Measurements from ENCODE around the gene TMEM184B. TPM values are rescaled to one million over a fixed set of nuclear protein-coding genes. Genes with fewer than 3 reads are reported as not detected.
A peak's percentile ranks its signal among the peaks of the same experiment; 100 is the strongest.

TMEM184B gene
- total and polyA plus RNA-seq, 5 donors from 2014 or later, result 7.2 to 31.3 (median 7.8) TPM

- H3K4me3 Mint-ChIP-seq, result no peak overlapping the region
- no peaks in the 10 kb centered on the region for H3K9me3 ChIP-seq (ENCODE audit: control insufficient read depth in 2 of 2, low read length in 2 of 2)
- no peak overlapping the region for H3K4me3 ChIP-seq (ENCODE audit: low read depth, low read length)
- no peak overlapping the region for H3K27ac Mint-ChIP-seq
- no peak overlapping the region for H3K27ac ChIP-seq (ENCODE audit: insufficient read depth, low read length, poor library complexity, severe bottlenecking)
- peaks cover 0 to 3% (median 0%) of the 10 kb centered on the region in 4 donors for H3K4me1 Mint-ChIP-seq
- DNase-seq (no peak), ATAC-seq (ENCODE audit: low read depth in 2 of 2) (no peak)
- no peaks in the 10 kb centered on the region for H3K36me3 ChIP-seq (ENCODE audit: control insufficient read depth, insufficient read depth, low read length)
- peaks cover 7% of the 10 kb centered on the region for H3K36me3 Mint-ChIP-seq
- H3K27me3 ChIP-seq (ENCODE audit: control insufficient read depth, insufficient read depth, low read length), result no peaks in the 10 kb centered on the region
- no peaks in the 10 kb centered on the region for H3K9me3 Mint-ChIP-seq
- no peaks in the 10 kb centered on the region for H3K27me3 Mint-ChIP-seq
- no peaks in the 10 kb centered on the region for H3K4me1 ChIP-seq (ENCODE audit: control insufficient read depth, insufficient read depth, low read length, poor library complexity, severe bottlenecking)
These were observed 12.2 kb upstream of the TMEM184B start for GRCh38 chr22:38285018-38285417.

GRCh38 chr22:38284042-38284402, 11.2 kb upstream of the TMEM184B start:
- Mint-ChIP-seq H3K4me3 (no peak overlapping the region), H3K27me3 (no peaks in the 10 kb centered on the region), H3K4me1 (peaks cover 0 to 3% (median 0%) of the 10 kb centered on the region in 4 donors), H3K36me3 (peaks cover 7% of the 10 kb centered on the region), H3K27ac (no peak overlapping the region), H3K9me3 (no peaks in the 10 kb centered on the region)
- Histone ChIP-seq H3K27ac (ENCODE audit: insufficient read depth, low read length, poor library complexity, severe bottlenecking) (no peak overlapping the region), H3K4me1 (ENCODE audit: control insufficient read depth, insufficient read depth, low read length, poor library complexity, severe bottlenecking) (no peaks in the 10 kb centered on the region), H3K9me3 (ENCODE audit: control insufficient read depth in 2 of 2, low read length in 2 of 2) (no peaks in the 10 kb centered on the region), H3K36me3 (ENCODE audit: control insufficient read depth, insufficient read depth, low read length) (no peaks in the 10 kb centered on the region), H3K4me3 (ENCODE audit: low read depth, low read length) (no peak overlapping the region), H3K27me3 (ENCODE audit: control insufficient read depth, insufficient read depth, low read length) (no peaks in the 10 kb centered on the region)
- ATAC-seq (ENCODE audit: low read depth in 2 of 2) (no peak), DNase-seq (no peak)

DNA sequence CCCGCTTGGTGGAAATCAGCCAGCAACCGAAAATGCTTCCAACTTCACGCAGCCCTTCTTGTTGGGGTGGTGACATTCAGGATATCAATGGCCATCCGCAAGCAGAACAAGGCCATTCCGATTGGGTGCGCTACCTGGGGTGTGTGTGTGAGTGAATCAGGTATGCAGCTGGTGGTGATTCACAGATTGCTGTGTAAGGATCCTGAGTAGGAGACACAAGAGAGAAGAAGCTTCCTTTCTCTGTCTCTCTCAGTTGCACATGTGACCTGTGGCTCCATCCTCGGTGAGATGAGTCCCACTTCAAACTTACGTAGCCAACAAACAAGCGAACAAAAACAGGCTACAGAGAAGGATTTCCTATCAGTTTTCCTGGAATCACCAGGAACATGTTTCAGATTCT, 9.6 kb upstream of the TMEM184B start:
- Mint-ChIP-seq H3K4me1 (no peaks in the 10 kb centered on the region), H3K36me3 (peaks cover 3% of the 10 kb centered on the region), H3K27ac (no peak overlapping the region), H3K4me3 (no peak overlapping the region), H3K9me3 (no peaks in the 10 kb centered on the region), H3K27me3 (peaks cover 4% of the 10 kb centered on the region)
- Histone ChIP-seq H3K36me3 (ENCODE audit: control insufficient read depth, insufficient read depth, low read length) (no peaks in the 10 kb centered on the region), H3K9me3 (ENCODE audit: control insufficient read depth in 2 of 2, low read length in 2 of 2) (no peaks in the 10 kb centered on the region), H3K4me1 (ENCODE audit: control insufficient read depth, insufficient read depth, low read length, poor library complexity, severe bottlenecking) (no peaks in the 10 kb centered on the region), H3K27me3 (ENCODE audit: control insufficient read depth, insufficient read depth, low read length) (no peaks in the 10 kb centered on the region), H3K27ac (ENCODE audit: insufficient read depth, low read length, poor library complexity, severe bottlenecking) (no peak overlapping the region), H3K4me3 (ENCODE audit: low read depth, low read length) (no peak overlapping the region)
- no peak for DNase-seq
- no peak for ATAC-seq (ENCODE audit: low read depth in 2 of 2)

GRCh38 chr22:38276166-38276565, 3.4 kb upstream of the TMEM184B start:
- H3K27ac Mint-ChIP-seq, result no peak overlapping the region

DNA sequence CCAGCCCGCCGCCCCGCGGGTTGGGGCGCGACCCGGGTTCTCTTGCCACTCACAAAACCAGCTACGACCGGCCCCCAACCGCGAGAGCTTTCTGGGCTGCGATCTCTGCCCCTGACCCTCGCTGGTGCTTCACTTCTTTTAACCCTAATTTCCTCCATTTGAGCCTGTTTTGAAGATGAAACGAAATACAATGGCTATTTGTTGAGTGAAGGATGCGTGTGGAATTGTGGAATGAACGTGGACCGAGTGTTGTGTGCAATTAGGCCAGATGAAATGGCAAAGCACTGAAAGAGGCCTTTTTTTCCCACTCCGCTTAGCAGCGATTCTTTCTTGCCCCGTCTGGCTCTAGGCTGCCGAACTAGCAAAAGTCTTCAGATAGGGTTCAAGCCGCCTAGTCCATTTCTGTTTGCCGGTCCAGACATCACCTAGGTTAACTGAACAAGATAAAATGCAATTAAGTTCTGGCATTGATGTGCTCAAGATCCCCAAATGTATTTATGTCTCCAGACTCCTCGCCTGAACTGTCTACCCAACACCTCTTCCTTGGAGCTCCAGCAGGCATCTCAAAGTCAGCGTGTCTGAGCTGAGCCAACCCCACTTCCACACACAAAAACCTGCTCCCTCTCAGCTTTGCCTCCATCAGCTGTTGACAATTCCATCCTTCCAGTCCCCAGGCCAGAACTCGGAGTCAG, 471 bp upstream of the TMEM184B start:
- Mint-ChIP-seq H3K36me3 (peaks cover 5% of the 10 kb centered on the region), H3K4me1 (peaks cover 8 to 52% (median 36%) of the 10 kb centered on the region in 4 donors), H3K27me3 (peaks cover 8% of the 10 kb centered on the region), H3K4me3 (peak overlapping the region; percentile 92 to 99 (median 94)), H3K27ac (peak overlapping the region; percentile 95 to 97 (median 97)), H3K9me3 (no peaks in the 10 kb centered on the region)
- H3K27me3 ChIP-seq (ENCODE audit: control insufficient read depth, insufficient read depth, low read length), result no peaks in the 10 kb centered on the region
- peak overlapping the region; percentile 93 for H3K4me3 ChIP-seq (ENCODE audit: low read depth, low read length)
- no peaks in the 10 kb centered on the region for H3K9me3 ChIP-seq (ENCODE audit: control insufficient read depth in 2 of 2, low read length in 2 of 2)
- H3K4me1 ChIP-seq (ENCODE audit: control insufficient read depth, insufficient read depth, low read length, poor library complexity, severe bottlenecking), result peaks cover 29% of the 10 kb centered on the region
- no peak for ATAC-seq (ENCODE audit: low read depth in 2 of 2)
- H3K36me3 ChIP-seq (ENCODE audit: control insufficient read depth, insufficient read depth, low read length), result no peaks in the 10 kb centered on the region
- DNase-seq, result peak in 1 of 3 donors; percentile 18
- H3K27ac ChIP-seq (ENCODE audit: insufficient read depth, low read length, poor library complexity, severe bottlenecking), result peak overlapping the region; percentile 74

More at GRCh38 chr22:38276166-38276565, 3.4 kb upstream of the TMEM184B start:
- H3K27ac ChIP-seq (ENCODE audit: insufficient read depth, low read length, poor library complexity, severe bottlenecking), result no peak overlapping the region
- H3K9me3 Mint-ChIP-seq, result no peaks in the 10 kb centered on the region
- H3K4me1 ChIP-seq (ENCODE audit: control insufficient read depth, insufficient read depth, low read length, poor library complexity, severe bottlenecking), result peaks cover 21% of the 10 kb centered on the region
- H3K36me3 ChIP-seq (ENCODE audit: control insufficient read depth, insufficient read depth, low read length), result no peaks in the 10 kb centered on the region
- H3K27me3 ChIP-seq (ENCODE audit: control insufficient read depth, insufficient read depth, low read length), result no peaks in the 10 kb centered on the region
- no peak overlapping the region for H3K4me3 ChIP-seq (ENCODE audit: low read depth, low read length)
- peaks cover 8 to 26% (median 15%) of the 10 kb centered on the region in 4 donors for H3K4me1 Mint-ChIP-seq
- peaks cover 8% of the 10 kb centered on the region for H3K27me3 Mint-ChIP-seq
- no peaks in the 10 kb centered on the region for H3K9me3 ChIP-seq (ENCODE audit: control insufficient read depth in 2 of 2, low read length in 2 of 2)
- DNase-seq (no peak), ATAC-seq (ENCODE audit: low read depth in 2 of 2) (no peak)
- no peaks in the 10 kb centered on the region for H3K36me3 Mint-ChIP-seq
- H3K4me3 Mint-ChIP-seq, result peak overlapping the region in 1 of 4 donors; percentile 40

DNA sequence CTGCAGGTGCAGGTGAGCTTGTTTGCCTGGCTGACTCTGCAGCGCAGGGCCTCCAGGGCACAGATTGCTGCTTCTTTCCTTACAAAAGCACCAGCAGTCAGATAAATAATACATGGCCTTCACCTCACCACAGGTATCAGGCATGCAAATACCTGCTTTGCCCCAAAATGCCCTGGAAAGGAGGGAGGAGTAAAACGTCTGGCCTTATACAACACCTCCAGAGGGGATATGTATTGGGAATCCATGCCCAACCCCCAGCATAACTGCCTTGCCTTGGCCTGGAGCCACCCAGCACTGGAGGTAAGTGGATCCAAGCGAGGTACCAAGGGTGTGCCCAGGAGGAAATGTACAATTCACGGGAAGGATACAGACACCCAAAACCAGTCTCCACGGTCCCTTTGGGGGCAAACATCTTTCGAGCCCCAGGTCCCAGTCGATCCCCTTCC, 860 bp downstream of the TMEM184B start:
- H3K36me3 ChIP-seq (ENCODE audit: control insufficient read depth, insufficient read depth, low read length), result no peaks in the 10 kb centered on the region
- H3K4me1 ChIP-seq (ENCODE audit: control insufficient read depth, insufficient read depth, low read length, poor library complexity, severe bottlenecking), result peaks cover 38% of the 10 kb centered on the region
- no peak overlapping the region for H3K27ac ChIP-seq (ENCODE audit: insufficient read depth, low read length, poor library complexity, severe bottlenecking)
- H3K9me3 ChIP-seq (ENCODE audit: control insufficient read depth in 2 of 2, low read length in 2 of 2), result no peaks in the 10 kb centered on the region
- ATAC-seq (ENCODE audit: low read depth in 2 of 2) (no peak), DNase-seq (peak in 2 of 3 donors; percentile 8 to 19)
- peak overlapping the region; percentile 66 for H3K4me3 ChIP-seq (ENCODE audit: low read depth, low read length)
- H3K27me3 ChIP-seq (ENCODE audit: control insufficient read depth, insufficient read depth, low read length), result no peaks in the 10 kb centered on the region
- no peaks in the 10 kb centered on the region for H3K9me3 Mint-ChIP-seq
- peaks cover 1% of the 10 kb centered on the region for H3K27me3 Mint-ChIP-seq
- peak overlapping the region in 2 of 3 donors; percentile 83 to 90 for H3K27ac Mint-ChIP-seq
- H3K4me1 Mint-ChIP-seq, result peaks cover 12 to 65% (median 43%) of the 10 kb centered on the region in 4 donors
- peaks cover 5% of the 10 kb centered on the region for H3K36me3 Mint-ChIP-seq
- H3K4me3 Mint-ChIP-seq, result peak overlapping the region; percentile 90 to 95 (median 90)

GRCh38 chr22:38271101-38271500, 1.7 kb downstream of the TMEM184B start:
- no peaks in the 10 kb centered on the region for H3K9me3 Mint-ChIP-seq
- no peak overlapping the region for H3K27ac ChIP-seq (ENCODE audit: insufficient read depth, low read length, poor library complexity, severe bottlenecking)
- ATAC-seq (ENCODE audit: low read depth in 2 of 2), result no peak
- peak overlapping the region in 2 of 3 donors; percentile 45 to 83 for H3K27ac Mint-ChIP-seq
- H3K4me3 Mint-ChIP-seq, result peak overlapping the region; percentile 61 to 91 (median 90)
- no peak overlapping the region for H3K4me3 ChIP-seq (ENCODE audit: low read depth, low read length)
- H3K27me3 Mint-ChIP-seq, result no peaks in the 10 kb centered on the region
- DNase-seq, result no peak
- no peaks in the 10 kb centered on the region for H3K27me3 ChIP-seq (ENCODE audit: control insufficient read depth, insufficient read depth, low read length)
- peaks cover 16 to 74% (median 45%) of the 10 kb centered on the region in 4 donors for H3K4me1 Mint-ChIP-seq
- H3K36me3 Mint-ChIP-seq, result peaks cover 5% of the 10 kb centered on the region
- no peaks in the 10 kb centered on the region for H3K9me3 ChIP-seq (ENCODE audit: control insufficient read depth in 2 of 2, low read length in 2 of 2)
- no peaks in the 10 kb centered on the region for H3K36me3 ChIP-seq (ENCODE audit: control insufficient read depth, insufficient read depth, low read length)
- peaks cover 44% of the 10 kb centered on the region for H3K4me1 ChIP-seq (ENCODE audit: control insufficient read depth, insufficient read depth, low read length, poor library complexity, severe bottlenecking)

Data from CD4-positive, CD25-positive, alpha-beta regulatory T cell (primary cell).